Measurements from ENCODE around the gene TSHZ1. TPM values are rescaled to one million over a fixed set of nuclear protein-coding genes. Genes with fewer than 3 reads are reported as not detected.

Gene TSHZ1
- total and polyA plus RNA-seq, 7 donors = 2.0 to 10.5 (median 9.7) TPM

GRCh38 chr18:75204732-75205513, 5.7 kb upstream of the TSHZ1 start:
- no peak for TF ChIP-seq CTCF (IDR thresholded peaks at IDR 0.05)
- no peaks in the 10 kb centered on the region for H3K9me3 ChIP-seq
- peaks cover 57% of the 10 kb centered on the region for H3K4me1 ChIP-seq
- DNase-seq (peak; percentile 36 to 67), ATAC-seq (no peak)
- intact Hi-C loops (cut with DNase I) = loop anchor here in 1 of 2 donors (5.0 kb wide), 2 partner anchors 42 to 43 kb away; no protein-coding TSS in a partner anchor
- H3K27ac ChIP-seq = peak overlapping the region; percentile 99
- peak overlapping the region; percentile 87 for H3K4me3 ChIP-seq
- peaks cover 0 to 6% of the 10 kb centered on the region in 2 donors for H3K36me3 ChIP-seq (ENCODE audit: insufficient read depth in 1 of 2, low read depth in 1 of 2)
- no peaks in the 10 kb centered on the region for H3K27me3 ChIP-seq (ENCODE audit: insufficient read depth in 3 of 3, low read length in 2 of 3)
- WGBS, 3 donors = 9 to 25% (median 11%) methylated on average over 56 to 75 of the region's 75 CpGs

GRCh38 chr18:75205514-75206132, 5.0 kb upstream of the TSHZ1 start:
- Histone ChIP-seq H3K36me3 (ENCODE audit: insufficient read depth in 1 of 2, low read depth in 1 of 2) (no peaks in the 10 kb centered on the region), H3K4me1 (peaks cover 54% of the 10 kb centered on the region), H3K9me3 (no peaks in the 10 kb centered on the region), H3K27me3 (ENCODE audit: insufficient read depth in 3 of 3, low read length in 2 of 3) (no peaks in the 10 kb centered on the region), H3K27ac (peak overlapping the region; percentile 99), H3K4me3 (peak overlapping the region; percentile 87)
- WGBS, 3 donors = 18 to 52% (median 26%) methylated on average over 16 of the region's 16 CpGs
- no peak for TF ChIP-seq CTCF (IDR thresholded peaks at IDR 0.05)
- intact Hi-C loops (cut with DNase I) = loop anchor here in 1 of 2 donors (5.0 kb wide), 1 partner anchor 42 kb away; no protein-coding TSS in a partner anchor
- ATAC-seq = no peak
- DNase-seq = no peak

- WGBS, 3 donors = 20 to 47% (median 27%) methylated on average over 13 to 14 of the region's 14 CpGs
- intact Hi-C loops (cut with DNase I) = loop anchor here in 1 of 2 donors (5.0 kb wide), 1 partner anchor 41 kb away; no protein-coding TSS in a partner anchor
- Histone ChIP-seq H3K4me1 (peaks cover 44% of the 10 kb centered on the region), H3K36me3 (ENCODE audit: insufficient read depth in 1 of 2, low read depth in 1 of 2) (no peaks in the 10 kb centered on the region), H3K9me3 (no peaks in the 10 kb centered on the region), H3K27me3 (ENCODE audit: insufficient read depth in 3 of 3, low read length in 2 of 3) (no peaks in the 10 kb centered on the region), H3K4me3 (peak overlapping the region; percentile 87), H3K27ac (peak overlapping the region; percentile 99)
- no peak for ATAC-seq
- no peak for DNase-seq
- no peak for TF ChIP-seq CTCF (IDR thresholded peaks at IDR 0.05)
Observed at GRCh38 chr18:75206452-75207309, 3.9 kb upstream of the TSHZ1 start.

GRCh38 chr18:75207310-75208154, 3.1 kb upstream of the TSHZ1 start:
- Histone ChIP-seq H3K4me1 (peaks cover 41% of the 10 kb centered on the region), H3K27me3 (ENCODE audit: insufficient read depth in 3 of 3, low read length in 2 of 3) (no peaks in the 10 kb centered on the region), H3K9me3 (no peaks in the 10 kb centered on the region), H3K36me3 (ENCODE audit: insufficient read depth in 1 of 2, low read depth in 1 of 2) (no peaks in the 10 kb centered on the region), H3K4me3 (peak overlapping the region; percentile 87), H3K27ac (peak overlapping the region; percentile 99)
- ATAC-seq (peak in 2 of 4 donors; percentile 23 to 26), DNase-seq (no peak)
- intact Hi-C loops (cut with DNase I) = loop anchor here in 1 of 2 donors (1.0 to 5.0 kb wide), 2 partner anchors 40 to 76 kb away; no protein-coding TSS in a partner anchor
- no peak for TF ChIP-seq CTCF (IDR thresholded peaks at IDR 0.05)
- 3 to 5% (median 4%) methylated on average over 26 of the region's 26 CpGs for WGBS, 3 donors

Measured in psoas muscle (tissue), 8 donors.